ENCODE results near the gene RANBP3.

The RANBP3 gene

GRCh38 chr19:5996102-5996501, 18.2 kb upstream of the RANBP3 start:
- DNase-seq (ENCODE audit: extremely low read depth, low read depth): no peak
- TF ChIP-seq CTCF (IDR thresholded peaks at IDR 0.05; ENCODE audit: low read depth, low read length): no peak

- no peak for TF ChIP-seq CTCF (IDR thresholded peaks at IDR 0.05; ENCODE audit: low read depth, low read length)
These were observed 17.7 kb upstream of the RANBP3 start for GRCh38 chr19:5995606-5996005.

DNA sequence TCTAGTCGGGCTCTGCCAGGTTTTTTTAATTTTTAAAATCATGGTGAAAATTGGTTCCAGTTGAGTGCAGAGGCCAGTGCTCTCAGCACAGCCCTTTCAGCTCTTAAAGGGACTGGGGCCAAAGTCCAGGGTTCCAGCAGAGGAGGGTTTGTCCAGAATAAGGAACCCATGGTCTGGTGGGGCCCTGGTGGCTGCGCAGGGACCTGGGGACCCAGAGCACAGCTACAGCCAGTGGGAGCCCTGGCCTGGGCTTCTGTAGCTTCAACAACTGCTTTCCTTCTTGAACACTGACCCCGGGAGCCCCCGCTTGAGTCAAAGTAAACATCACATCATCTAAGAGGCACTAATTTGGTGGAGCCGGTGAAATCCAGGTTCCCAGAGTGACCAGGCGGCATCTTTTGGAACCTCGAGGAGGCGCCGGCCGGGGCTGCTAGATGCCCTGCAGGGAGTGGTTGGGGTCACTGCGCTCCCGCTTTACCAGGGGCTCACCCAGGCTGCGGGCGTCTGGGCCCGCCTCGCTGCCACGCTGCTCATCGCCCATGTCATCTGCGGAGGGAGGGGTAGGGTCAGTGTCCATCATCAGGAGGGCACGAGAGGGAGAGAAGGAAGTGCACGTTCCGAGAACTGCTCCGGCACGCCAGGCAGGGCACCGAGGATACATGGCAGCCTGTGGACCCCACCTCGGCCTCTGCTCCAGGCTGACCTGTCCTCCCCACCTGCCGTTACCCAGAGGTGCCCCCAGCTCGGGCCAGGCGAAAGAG, 16.6 kb upstream of the RANBP3 start:
- no peak for TF ChIP-seq CTCF (IDR thresholded peaks at IDR 0.05; ENCODE audit: low read depth, low read length)
- no peak for DNase-seq (ENCODE audit: extremely low read depth, low read depth)

More at GRCh38 chr19:5995606-5996005, 17.7 kb upstream of the RANBP3 start:
- DNase-seq (ENCODE audit: extremely low read depth, low read depth): no peak

DNA sequence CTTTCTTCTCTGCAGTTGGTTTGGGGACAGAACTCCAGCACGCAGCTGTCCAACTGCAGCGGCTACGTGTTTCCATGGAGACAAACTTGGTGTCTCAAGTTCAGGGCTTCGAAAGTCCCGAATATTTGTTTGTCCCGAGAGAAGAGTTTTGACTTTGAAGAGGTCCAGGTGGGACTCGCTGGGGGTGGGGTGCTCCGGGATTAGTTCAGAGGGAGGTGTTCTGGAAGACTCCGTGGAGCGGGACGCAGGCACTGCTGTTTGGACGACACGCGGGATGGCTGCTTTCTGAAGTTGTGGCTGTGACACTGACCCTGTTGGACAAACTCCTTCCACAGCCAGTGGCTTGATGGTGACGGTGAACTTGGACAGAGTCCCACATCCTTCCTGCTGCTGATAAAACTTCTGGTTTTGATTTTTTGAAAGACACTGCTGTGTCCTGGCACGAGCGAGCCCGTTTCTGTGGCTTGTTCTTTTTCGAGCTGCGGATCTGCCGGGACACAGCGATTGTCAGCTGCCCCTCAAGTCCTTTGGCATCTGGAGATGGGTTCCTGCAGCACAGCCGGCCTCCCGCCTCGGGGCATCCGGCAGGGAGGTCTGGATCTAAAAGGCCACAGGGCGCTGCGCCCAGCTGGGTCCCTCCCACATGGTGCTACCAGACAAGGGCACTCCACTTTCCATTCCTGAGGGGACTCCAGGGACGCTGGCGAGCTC, 15.9 kb upstream of the RANBP3 start:
- no peak for TF ChIP-seq CTCF (IDR thresholded peaks at IDR 0.05; ENCODE audit: low read depth, low read length)
- no peak for DNase-seq (ENCODE audit: extremely low read depth, low read depth)

DNA sequence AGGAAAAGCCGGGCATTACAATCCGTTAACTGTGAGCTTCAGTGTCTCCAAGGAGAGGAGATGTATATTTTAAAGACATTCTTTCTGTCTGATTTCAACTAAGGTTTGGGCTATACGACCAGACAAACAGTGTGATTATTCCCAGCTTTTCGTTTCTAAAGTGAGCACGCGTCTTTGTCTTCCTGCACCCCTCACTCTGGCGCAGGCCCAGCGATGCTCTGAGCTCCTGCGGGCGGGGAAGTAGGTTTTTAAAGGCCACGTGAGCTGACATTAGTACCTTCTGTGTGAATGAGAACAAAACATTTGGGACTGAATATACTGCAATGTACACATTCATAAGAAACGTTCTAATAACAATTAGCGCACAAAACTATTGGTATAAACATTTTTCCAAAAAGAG, 15.3 kb upstream of the RANBP3 start:
- no peak for TF ChIP-seq CTCF (IDR thresholded peaks at IDR 0.05; ENCODE audit: low read depth, low read length)

DNA sequence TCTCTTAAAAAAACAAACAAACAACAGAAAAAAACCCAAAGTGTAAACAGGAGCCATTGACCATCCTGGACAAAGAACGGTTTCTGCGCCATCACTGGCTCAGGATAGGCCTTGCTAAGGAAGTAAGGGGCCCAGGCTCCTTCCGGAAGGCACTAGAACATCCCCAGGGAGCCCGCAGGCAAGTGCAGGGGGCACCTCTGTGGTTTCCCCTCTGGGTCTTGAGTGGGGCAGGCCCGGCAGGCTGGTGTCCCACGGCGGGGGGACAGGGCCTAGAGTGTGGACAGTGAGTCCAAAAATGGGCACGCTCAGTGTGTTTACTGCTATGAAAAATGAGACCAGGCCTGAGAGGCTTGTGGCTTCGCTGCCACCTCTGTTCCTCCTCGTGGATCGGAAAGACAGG, 14.8 kb upstream of the RANBP3 start:
- TF ChIP-seq CTCF (IDR thresholded peaks at IDR 0.05; ENCODE audit: low read depth, low read length): no peak
- DNase-seq (ENCODE audit: extremely low read depth, low read depth): no peak

More for the DNA sequence above, 15.3 kb upstream of the RANBP3 start:
- no peak for DNase-seq (ENCODE audit: extremely low read depth, low read depth)

- no peak for DNase-seq (ENCODE audit: extremely low read depth, low read depth)
- no peak for TF ChIP-seq CTCF (IDR thresholded peaks at IDR 0.05; ENCODE audit: low read depth, low read length)
These were observed 13.4 kb upstream of the RANBP3 start for GRCh38 chr19:5991244-5991838.
